GM12891 (cell line): ENCODE results near the gene SEMA4A.

Experiments
- PAX5 ChIP-seq: IDR thresholded peaks from 2 replicates; pipeline ENCODE4 v1.6.1; 2011; ENCODE audit warnings: low read length, moderate library complexity, mild to moderate bottlenecking; ENCODE audit not compliant: insufficient read depth, severe bottlenecking
- POLR2A ChIP-seq: IDR thresholded peaks from 2 replicates; pipeline ENCODE4 v1.6.1; 2011; ENCODE audit warnings: low read depth, low read length, control low read depth
- POLR2AphosphoS5 ChIP-seq: IDR thresholded peaks from 2 replicates; pipeline ENCODE4 v1.6.1; 2011; ENCODE audit warnings: low read depth, low read length, control low read depth
- SPI1 ChIP-seq: IDR thresholded peaks from 2 replicates; pipeline ENCODE4 v1.6.1; 2011; ENCODE audit warnings: low read depth, low read length, control low read depth
- TAF1 ChIP-seq: IDR thresholded peaks from 2 replicates; pipeline ENCODE4 v1.6.1; 2011; ENCODE audit warnings: low read depth, low read length, control low read depth

GRCh38 chr1:156115514-156116374, 37.6 kb upstream of the SEMA4A start:
- TF ChIP-seq POLR2A = no peak
- TF ChIP-seq SPI1 = no peak
- no peak for TF ChIP-seq TAF1
- TF ChIP-seq POLR2AphosphoS5 = no peak
- no peak for TF ChIP-seq PAX5
